Heart right ventricle (tissue), 16 donors: ENCODE data around the gene DENND2A. TPM values are rescaled to one million over a fixed set of nuclear protein-coding genes. Genes with fewer than 3 reads are reported as not detected.
"Not testable (repeated sequence)": the region's sequence is repeated elsewhere in the genome, so short reads cannot be mapped to it uniquely, and the experiment has no call there.

Source experiments
- ATAC-seq, 8 donors: fragments of 200-7000 bp; cut with Tn5 transposase; one replicate each; pipeline ENCODE4 v1.9.1; 2020; ENCODE audit warnings: mild to moderate bottlenecking in 8 of 8, moderate library complexity in 8 of 8, moderate number of reproducible peaks in 1 of 8
- DNase-seq, 2 donors: peaks; one replicate each; pipeline ENCODE4 v3.0.0-alpha.2; 2020
- H3K27ac ChIP-seq, 10 donors: fragments of 200-600 bp; sonication (generic) in 2 of 10; one replicate each; pipeline versions ENCODE4 v1.5.0 to v1.8.0; 2020 to 2022; ENCODE audit warnings: mild to moderate bottlenecking in 3 of 10
- H3K27me3 ChIP-seq, 7 donors: fragments of 200-600 bp; one replicate each; pipeline ENCODE4 v1.8.0; 2021 to 2022; ENCODE audit warnings: mild to moderate bottlenecking in 2 of 7
- H3K36me3 ChIP-seq, 9 donors: fragments of 200-600 bp; sonication (generic) in 1 of 9; one replicate each; pipeline versions ENCODE4 v1.5.0 to v1.8.0; 2020 to 2022; ENCODE audit warnings: mild to moderate bottlenecking in 2 of 9
- H3K4me1 ChIP-seq, 9 donors: fragments of 200-600 bp; sonication (generic) in 1 of 9; one replicate each; pipeline versions ENCODE4 v1.5.0 to v1.8.0; 2020 to 2022; ENCODE audit warnings: mild to moderate bottlenecking in 4 of 9
- H3K4me3 ChIP-seq, 10 donors: fragments of 200-600 bp; sonication (generic) in 2 of 10; one replicate each; pipeline versions ENCODE4 v1.5.0 to v1.8.0; 2020 to 2022; ENCODE audit warnings: mild to moderate bottlenecking in 7 of 10, moderate library complexity in 2 of 10
- H3K9me3 ChIP-seq, 11 donors: fragments of 200-600 bp in 10 of 11; sonication (generic) in 2 of 11; one replicate each; pipeline versions ENCODE4 v1.5.0 to v1.8.0; 2013 to 2022; ENCODE audit warnings: mild to moderate bottlenecking in 2 of 11, control low read depth in 1 of 11, moderate library complexity in 1 of 11
- CTCF ChIP-seq, 9 donors: fragments of 200-600 bp; sonication (generic) in 2 of 9; IDR thresholded peaks; one replicate each; pipeline versions ENCODE4 v1.5.0 to v1.8.0; 2021 to 2022; ENCODE audit warnings: antibody characterized with exemption in 9 of 9, mild to moderate bottlenecking in 5 of 9, moderate library complexity in 1 of 9
- WGBS, 2 donors: extraction: QIAGEN DNeasy Blood & Tissue Kit; methylation state at CpG; one replicate each; pipeline ENCODE4 v1.1.7; 2013; ENCODE audit warnings: inconsistent platforms in 1 of 2; 5-methylcytosine and 5-hydroxymethylcytosine counted together
- intact Hi-C, 10 donors: fragments of 100-400 bp; cut with DNase I; formaldehyde crosslinking; loops; one replicate each; pipeline versions ENCODE4 v1.11.1 to v1.14.2; 2022
- polyA plus RNA-seq, 2 donors: library from polyadenylated mRNA; stranded (reverse); fragments of 200-250 nt; gene quantifications; one replicate each; pipeline ENCODE4 v1.2.3, GENCODE V29; 2013
- total RNA-seq, 10 donors: library from RNA; stranded (reverse); fragmentation: NEBNext Ultra II Directional in 3 of 10; extraction: Animal tissue kit (Norgen Biotek cat#: 25700) in 3 of 10; gene quantifications; one replicate each; pipeline versions ENCODE4 v1.2.1 to v1.2.4, GENCODE V29; 2021 to 2023
- donor health status: Arrhythmogenic right ventricular cardiomyopathy.
- donor health status: ischemic (EF 13 %, LVEDD 7.1; RV severe dilation, severe dysfunction).
- donor health status: healthy with polysubstance abuse.
- donor health status: DM: no; HTN: yes; CAD: no.
- donor health status: DM: no; HTN: no; CAD: no.
- donor health status: ischemic (EF 25% LVEDD 6.9; RV normal size, moderate dysfunction).
- donor health status: ischemic (EF 25% LVEDD 5.7; RV mildly dilated, moderate dysfunction).
- donor health status: healthy.
- donor health status: DM: yes; HTN: yes; CAD: no.
- donor health status: Ischemic cardiomyopathy.
- donor health status: ischemic (EF 35%, LVEDD 5.7; RV mildly dilated, moderate dysfunction).
- donor health status: nonischemic (EF 11% LVEDD 7.7; RV severe dilation, severe dysfunction).
- donor health status: DM: yes; HTN: yes; CAD: no.
- donor health status: PGD.
- donor health status: ischemic (EF 29% LVEDD 5.4; RV normal size, mild dysfunction).
- donor health status: nonischemic (EF 23%, LVEDD 6.1; RV moderate dilation, normal function).

DENND2A gene
- total and polyA plus RNA-seq, 12 donors = 3.8 to 16.9 (median 9.8) TPM

GRCh38 chr7:140645166-140645900 lies 4.7 kb upstream of the DENND2A start:
- H3K4me3 ChIP-seq = no peak overlapping the region
- H3K36me3 ChIP-seq = no peaks in the 10 kb centered on the region
- no peak for DNase-seq
- H3K4me1 ChIP-seq = peaks cover 0 to 29% (median 6%) of the 10 kb centered on the region in 9 donors
- ATAC-seq = no peak
- no peaks in the 10 kb centered on the region for H3K9me3 ChIP-seq
- peak overlapping the region in 2 of 10 donors; percentile 31 to 43 for H3K27ac ChIP-seq
- peaks cover 0 to 32% (median 0%) of the 10 kb centered on the region in 7 donors for H3K27me3 ChIP-seq
- peak in 7 of 9 donors; percentile 4 to 41 (median 22) for TF ChIP-seq CTCF (IDR thresholded peaks at IDR 0.05)
- WGBS, 2 donors = 68 to 85% methylated on average over 8 of the region's 8 CpGs
- intact Hi-C loops = loop anchor here in 2 of 10 donors (10.0 kb wide), 1 partner anchor 51 kb away; no protein-coding TSS in a partner anchor

GRCh38 chr7:140644761-140645160 lies 4.1 kb upstream of the DENND2A start:
- peaks cover 0 to 31% (median 6%) of the 10 kb centered on the region in 9 donors for H3K4me1 ChIP-seq
- DNase-seq, H3K36me3 ChIP-seq, H3K4me3 ChIP-seq, H3K9me3 ChIP-seq, ATAC-seq: not testable (repeated sequence)
- intact Hi-C loops = loop anchor here in 5 of 10 donors (5.0 to 10.0 kb wide), 3 partner anchors 37 to 102 kb away; no protein-coding TSS in a partner anchor
- peaks cover 0 to 38% (median 3%) of the 10 kb centered on the region in 7 donors for H3K27me3 ChIP-seq
- WGBS, 2 donors = 92 to 93% methylated on average over 13 of the region's 13 CpGs
- H3K27ac ChIP-seq = peak overlapping the region in 1 of 10 donors; percentile 31

- H3K4me1 ChIP-seq = peaks cover 0 to 34% (median 13%) of the 10 kb centered on the region in 9 donors
- intact Hi-C loops = loop anchor here in 5 of 10 donors (5.0 to 10.0 kb wide), 3 partner anchors 36 to 101 kb away; no protein-coding TSS in a partner anchor
These were observed 2.8 kb upstream of the DENND2A start for GRCh38 chr7:140643416-140643815.

GRCh38 chr7:140641524-140642195 lies 1.0 kb upstream of the DENND2A start:
- intact Hi-C loops = loop anchor here in 5 of 10 donors (5.0 to 10.0 kb wide), 3 partner anchors 34 to 99 kb away; no protein-coding TSS in a partner anchor
- Histone ChIP-seq H3K4me1 (peaks cover 4 to 47% (median 31%) of the 10 kb centered on the region in 9 donors), H3K9me3 (no peaks in the 10 kb centered on the region), H3K27ac (peak overlapping the region; percentile 88 to 98 (median 93)), H3K4me3 (peak overlapping the region in 9 of 10 donors; percentile 49 to 82 (median 67)), H3K27me3 (peaks cover 0 to 60% (median 7%) of the 10 kb centered on the region in 7 donors), H3K36me3 (no peaks in the 10 kb centered on the region)
- DNase-seq = no peak
- TF ChIP-seq CTCF (IDR thresholded peaks at IDR 0.05) = no peak
- WGBS, 2 donors = 46 to 59% methylated on average over 15 of the region's 15 CpGs
- ATAC-seq = no peak

More at GRCh38 chr7:140643416-140643815, 2.8 kb upstream of the DENND2A start:
- Histone ChIP-seq H3K4me3 (no peak overlapping the region), H3K27me3 (peaks cover 0 to 51% (median 7%) of the 10 kb centered on the region in 7 donors), H3K27ac (no peak overlapping the region), H3K36me3 (no peaks in the 10 kb centered on the region), H3K9me3 (no peaks in the 10 kb centered on the region)
- DNase-seq (no peak), ATAC-seq (no peak)
- WGBS, 2 donors = 89% methylated on average over 5 of the region's 5 CpGs
- TF ChIP-seq CTCF (IDR thresholded peaks at IDR 0.05) = no peak
